HepG2 (cell line): Measurements from ENCODE around the gene VPS11. TPM values are rescaled to one million over a fixed set of nuclear protein-coding genes. Genes with fewer than 3 reads are reported as not detected.

Experiments
- ATF1 ChIP-seq: IDR thresholded peaks from 2 replicates; pipeline ENCODE4 v1.6.1; 2016; ENCODE audit warnings: mild to moderate bottlenecking, control low read depth
- ATF7-NPFF ChIP-seq: sonication (generic); formaldehyde crosslinking; IDR thresholded peaks from 2 replicates; pipeline ENCODE4 v1.8.1; 2023; ENCODE audit warnings: mild to moderate bottlenecking, low read depth, missing genetic modification reagents, moderate library complexity
- CENPX ChIP-seq: sonication (generic); formaldehyde crosslinking; IDR thresholded peaks from 2 replicates; pipeline ENCODE4 v1.9.0; 2021; ENCODE audit warnings: mild to moderate bottlenecking, missing genetic modification reagents, moderate library complexity
- HOMEZ ChIP-seq: IDR thresholded peaks from 2 replicates; pipeline ENCODE4 v1.6.1; 2016; ENCODE audit warnings: low read depth
- JUN ChIP-seq: sonication (generic); formaldehyde crosslinking; IDR thresholded peaks from 2 replicates; pipeline ENCODE4 v1.4.0; 2020; ENCODE audit warnings: mild to moderate bottlenecking, missing genetic modification reagents
- KLF9 ChIP-seq: IDR thresholded peaks from 2 replicates; pipeline ENCODE4 v1.6.1; 2016; ENCODE audit warnings: low read depth
- MAFG ChIP-seq: sonication (generic); formaldehyde crosslinking; IDR thresholded peaks from 2 replicates; pipeline ENCODE4 v1.5.1; 2020; ENCODE audit warnings: mild to moderate bottlenecking, missing genetic modification reagents
- MXD4 ChIP-seq: IDR thresholded peaks from 2 replicates; pipeline ENCODE4 v1.6.1; 2016; ENCODE audit warnings: mild to moderate bottlenecking, missing biosample characterization, missing genetic modification reagents
- PHF5A ChIP-seq: IDR thresholded peaks from one replicate; pipeline ENCODE4 v1.6.1; 2018; ENCODE audit warnings: low read depth, missing genetic modification reagents; ENCODE audit not compliant: unreplicated experiment
- PHF8 ChIP-seq: sonication (generic); formaldehyde crosslinking; IDR thresholded peaks from 2 replicates; pipeline ENCODE4 v1.5.0; 2020; ENCODE audit warnings: missing genetic modification reagents
- PRMT3 ChIP-seq: sonication (generic); formaldehyde crosslinking; IDR thresholded peaks from 2 replicates; pipeline ENCODE4 v1.8.1; 2022; ENCODE audit warnings: low read depth, mild to moderate bottlenecking, moderate library complexity, missing genetic modification reagents, borderline replicate concordance
- SKIL ChIP-seq: sonication (generic); formaldehyde crosslinking; IDR thresholded peaks from 2 replicates; pipeline ENCODE4 v1.8.0; 2022; ENCODE audit warnings: missing genetic modification reagents, mild to moderate bottlenecking, moderate library complexity, borderline replicate concordance
- SRSF4 ChIP-seq: fragments of 200-400 bp; formaldehyde crosslinking; IDR thresholded peaks from one replicate; pipeline ENCODE4 v1.6.1; 2018; ENCODE audit warnings: mild to moderate bottlenecking, low read depth, low read length, moderate library complexity; ENCODE audit not compliant: poor library complexity, severe bottlenecking
- TOE1 ChIP-seq: sonication (generic); formaldehyde crosslinking; IDR thresholded peaks from 2 replicates; pipeline ENCODE4 v1.4.0; 2020; ENCODE audit warnings: mild to moderate bottlenecking, missing genetic modification reagents
- WIZ ChIP-seq: sonication (generic); formaldehyde crosslinking; IDR thresholded peaks from 2 replicates; pipeline ENCODE4 v1.5.1; 2020; ENCODE audit warnings: mild to moderate bottlenecking, missing genetic modification reagents
- ZNF142 ChIP-seq: sonication (generic); formaldehyde crosslinking; IDR thresholded peaks from 2 replicates; pipeline ENCODE4 v1.4.0; 2020; ENCODE audit warnings: missing genetic modification reagents
- ZNF296 ChIP-seq: sonication (generic); formaldehyde crosslinking; conservative IDR thresholded peaks from 2 replicates; pipeline ENCODE4 v1.5.0; 2020; ENCODE audit warnings: mild to moderate bottlenecking, missing genetic modification reagents
- ZNF350 ChIP-seq: sonication (generic); formaldehyde crosslinking; IDR thresholded peaks from 2 replicates; pipeline ENCODE4 v1.4.0; 2020; ENCODE audit warnings: mild to moderate bottlenecking, low read depth, missing genetic modification reagents, borderline replicate concordance
- ZNF605 ChIP-seq: sonication (generic); formaldehyde crosslinking; IDR thresholded peaks from 2 replicates; pipeline ENCODE4 v1.8.0; 2022; ENCODE audit warnings: mild to moderate bottlenecking, missing genetic modification reagents
- ZNF616 ChIP-seq: sonication (generic); formaldehyde crosslinking; IDR thresholded peaks from 2 replicates; pipeline ENCODE4 v1.5.0; 2020; ENCODE audit warnings: low read depth, mild to moderate bottlenecking, missing genetic modification reagents
- polyA plus RNA-seq, 8 experiments: library from polyadenylated mRNA; depleted of rRNA in 3 of 8; stranded (reverse) in 7 of 8; unstranded in 1 of 8; fragments of >200 nt; fragmentation: Illumina TruSeq in 4 of 8; extraction: Trizol in 4 of 8; gene quantifications; 2 replicates each; pipeline versions ENCODE4 v1.2.1 to v1.2.3, GENCODE V29; 2011 to 2016; ENCODE audit warnings: low read depth in 4 of 8, missing spikeins in 1 of 8, mixed read lengths in 1 of 8; ENCODE audit not compliant: insufficient read depth in 1 of 8
- total RNA-seq, 5 experiments: library from RNA; depleted of rRNA; stranded (reverse); fragments of >200 nt; fragmentation: Illumina TruSeq; extraction: Trizol; gene quantifications; 2 replicates each; pipeline ENCODE4 v1.2.3, GENCODE V29; 2016; ENCODE audit warnings: low read depth in 1 of 5

VPS11 gene
- total and polyA plus RNA-seq, 2 of the 13 experiments (the other 11 are each of a cell fraction or from before 2014, with no cell fraction given): 13.7 to 21.6 TPM

GRCh38 chr11:119101759-119102423, 34.3 kb downstream of the VPS11 start, which contains the start of gene DPAGT1 (continued):
- TF ChIP-seq ZNF605 (CRISPR knock-in tag) (no peak; the same call in 1 of the 2 replicates), PHF8 (peak; percentile 65), ZNF616 (CRISPR knock-in tag) (no peak), SKIL (CRISPR knock-in tag) (no peak), ZNF350 (CRISPR knock-in tag) (no peak), SRSF4 (no peak), ZNF142 (CRISPR knock-in tag) (0 out of 2 replicates have a peak, but pooled peaks have one; percentile 29), WIZ (no peak), ZNF296 (CRISPR knock-in tag) (no peak; the same call in 1 of the 2 replicates), ATF1 (CRISPR knock-in tag) (peak; percentile 89), HOMEZ (no peak), PHF5A (CRISPR knock-in tag) (no peak), PRMT3 (CRISPR knock-in tag) (no peak; the same call in 1 of the 2 replicates), CENPX (CRISPR knock-in tag) (no peak), KLF9 (CRISPR knock-in tag) (0 out of 2 replicates have a peak, but pooled peaks have one; percentile 34), JUN (no peak), TOE1 (CRISPR knock-in tag) (no peak), MAFG (CRISPR knock-in tag) (no peak), MXD4 (CRISPR knock-in tag) (peak; percentile 97), ATF7-NPFF (CRISPR knock-in tag) (no peak)
